Endothelial cell of umbilical vein (primary cell): ENCODE data around the gene PTS. TPM values are rescaled to one million over a fixed set of nuclear protein-coding genes. Genes with fewer than 3 reads are reported as not detected.

Source experiments
- BruUV-seq: library from RNA; stranded (reverse); fragments of 400-500 nt; replicated peaks from 2 replicates; lab custom pipeline; 2021; lab: Mats Ljungman, UMichigan
- CTCF ChIA-PET: fragments of 300-600, 350-600 bp; sonication (Branson Sonifier 250); formaldehyde crosslinking; loops from one replicate; lab custom pipeline; 2021; ENCODE audit warnings: antibody characterized with exemption, inconsistent platforms; lab: Charles Lee
- POLR2A ChIA-PET: fragments of 300-600, 350-600 bp; sonication (Branson Sonifier 250); formaldehyde crosslinking; loops from one replicate; lab custom pipeline; 2021; ENCODE audit warnings: antibody characterized with exemption, inconsistent platforms; lab: Charles Lee
- DNase-seq: peaks from one replicate; pipeline ENCODE4 v3.0.0-alpha.2; 2011; ENCODE audit warnings: low read depth, low spot score
- FAIRE-seq: peaks from 2 replicates; lab custom pipeline; 2011; peaks lifted over from hg19 to GRCh38; lab: Jason Lieb, UNC
- H2AFZ ChIP-seq: 2 replicates; pipeline ENCODE4 v1.6.0; 2012; ENCODE audit warnings: low read depth, low read length, control low read depth, inconsistent platforms
- H3K27ac ChIP-seq: 2 replicates; pipeline ENCODE4 v1.5.1; 2011; ENCODE audit warnings: low read depth, mild to moderate bottlenecking, control low read depth, low read length, moderate library complexity; ENCODE audit not compliant: insufficient read depth
- H3K27me3 ChIP-seq, 2 experiments: 2 replicates each; pipeline versions ENCODE4 v1.6.0 to v1.6.1; 2011; ENCODE audit warnings: low read length in 2 of 2, mixed read lengths in 1 of 2; ENCODE audit not compliant: control insufficient read depth in 2 of 2, insufficient read depth in 2 of 2
- H3K36me3 ChIP-seq, 2 experiments: 2 replicates in 1 of 2; 3 replicates in 1 of 2; pipeline ENCODE4 v1.5.1; 2011; ENCODE audit warnings: low read length in 2 of 2, mild to moderate bottlenecking in 1 of 2, moderate library complexity in 1 of 2; ENCODE audit not compliant: control insufficient read depth in 2 of 2, insufficient read depth in 2 of 2; ENCODE audit errors: extremely low read depth in 1 of 2
- H3K4me1 ChIP-seq: 3 replicates; pipeline ENCODE4 v1.5.1; 2011; ENCODE audit warnings: mild to moderate bottlenecking, low read length; ENCODE audit not compliant: control insufficient read depth, insufficient read depth; ENCODE audit errors: extremely low read depth
- H3K4me2 ChIP-seq: 2 replicates; pipeline ENCODE4 v1.6.1; 2011; ENCODE audit warnings: low read length, control low read depth, mixed read lengths; ENCODE audit not compliant: insufficient read depth
- H3K4me3 ChIP-seq, 3 experiments: fragments of 200-600 bp in 1 of 3; sonication (generic), shearing (Covaris generic) in 1 of 3; replicated peaks in 1 of 3; 2 replicates each; pipeline ENCODE4 v1.5.1; 2011 to 2016; ENCODE audit warnings: control low read depth in 3 of 3, low read length in 3 of 3, mild to moderate bottlenecking in 2 of 3, inconsistent platforms in 1 of 3, low read depth in 1 of 3, moderate library complexity in 1 of 3; ENCODE audit not compliant: insufficient read depth in 1 of 3
- H3K79me2 ChIP-seq: 2 replicates; pipeline ENCODE4 v1.6.0; 2012; ENCODE audit warnings: low read length, inconsistent platforms; ENCODE audit not compliant: control insufficient read depth, insufficient read depth
- H3K9ac ChIP-seq: replicated peaks from 2 replicates; pipeline ENCODE3; 2011; ENCODE audit warnings: low read length, control low read depth; ENCODE audit not compliant: insufficient read depth; ENCODE audit errors: extremely low read depth
- H3K9me1 ChIP-seq: replicated peaks from 3 replicates; pipeline ENCODE4 v1.6.0; 2011; ENCODE audit warnings: mild to moderate bottlenecking, low read length; ENCODE audit not compliant: control insufficient read depth, insufficient read depth; ENCODE audit errors: extremely low read depth
- H3K9me3 ChIP-seq: replicated peaks from 2 replicates; pipeline ENCODE4 v1.5.1; 2012; ENCODE audit warnings: low read length, inconsistent platforms; ENCODE audit not compliant: control insufficient read depth, insufficient read depth
- H4K20me1 ChIP-seq: replicated peaks from 2 replicates; pipeline ENCODE3; 2011; ENCODE audit warnings: mild to moderate bottlenecking, low read length; ENCODE audit not compliant: control insufficient read depth, insufficient read depth; ENCODE audit errors: extremely low read depth
- EZH2 ChIP-seq: IDR thresholded peaks from 2 replicates; pipeline ENCODE4 v1.6.1; 2012; ENCODE audit warnings: borderline replicate concordance, low read depth, mild to moderate bottlenecking, moderate library complexity, low read length, inconsistent platforms; ENCODE audit not compliant: severe bottlenecking
- FOS ChIP-seq: IDR thresholded peaks from 2 replicates; pipeline ENCODE4 v1.6.1; 2011; ENCODE audit warnings: mild to moderate bottlenecking, low read length, moderate library complexity, borderline replicate concordance; ENCODE audit not compliant: insufficient read depth
- GATA2 ChIP-seq: IDR thresholded peaks from 2 replicates; pipeline ENCODE4 v1.7.0; 2011; ENCODE audit warnings: low read depth, mild to moderate bottlenecking, moderate library complexity, mixed read lengths, low read length; ENCODE audit not compliant: insufficient read length, insufficient read depth
- JUN ChIP-seq: IDR thresholded peaks from 2 replicates; pipeline ENCODE4 v1.6.1; 2011; ENCODE audit warnings: borderline replicate concordance, low read depth; ENCODE audit not compliant: insufficient read length, insufficient read depth
- MAX ChIP-seq: IDR thresholded peaks from 2 replicates; pipeline ENCODE4 v1.6.1; 2011; ENCODE audit not compliant: insufficient read depth, insufficient read length
- MYC ChIP-seq: IDR thresholded peaks from one replicate; pipeline ENCODE4 v1.6.1; 2011; ENCODE audit warnings: mild to moderate bottlenecking, low read depth, low read length
- POLR2A ChIP-seq: IDR thresholded peaks from 2 replicates; pipeline ENCODE4 v1.6.1; 2012; ENCODE audit warnings: low read depth, mild to moderate bottlenecking, control low read depth, low read length
- POLR2AphosphoS5 ChIP-seq: IDR thresholded peaks from 2 replicates; pipeline ENCODE4 v1.6.1; 2012; ENCODE audit warnings: low read depth, mild to moderate bottlenecking, control low read depth, low read length, moderate library complexity; ENCODE audit not compliant: insufficient read depth
- dilution Hi-C: fragments of 300-500 bp; cut with MboI; formaldehyde crosslinking; loops from one replicate; pipeline ENCODE4 v1.15.0; 2019; ENCODE audit warnings: low sequenced_read_pairs; ENCODE audit not compliant: extremely low pct_ligation_motif_present
- intact Hi-C: fragments of 100-400 bp; cut with micrococcal nuclease; formaldehyde crosslinking; loops from one replicate; pipeline ENCODE4 v1.10.0; 2022
- polyA plus RNA-seq, 4 experiments: library from polyadenylated mRNA; depleted of rRNA in 3 of 4; stranded (reverse) in 3 of 4; unstranded in 1 of 4; fragments of >200 nt; gene quantifications; 2 replicates each; pipeline versions ENCODE4 v1.2.1 to v1.2.3, GENCODE V29; 2011 to 2012; ENCODE audit warnings: missing spikeins in 1 of 4
- total RNA-seq: library from RNA; stranded (reverse); gene quantifications from 2 replicates; pipeline ENCODE4 v1.2.3, GENCODE V29; 2021

PTS gene
- total and polyA plus RNA-seq, 2 donors (not counting 3 experiments of a cell fraction or from before 2014, with no cell fraction given), result 29.1 to 45.7 TPM

GRCh38 chr11:112235750-112236390, 9.6 kb downstream of the PTS start:
- TF ChIP-seq POLR2A (no peak), GATA2 (no peak), FOS (no peak), MAX (no peak), MYC (no peak), POLR2AphosphoS5 (no peak), EZH2 (no peak), JUN (no peak)
- no peak for DNase-seq
- Histone ChIP-seq H4K20me1 (no peaks in the 10 kb centered on the region), H2AFZ (no peak overlapping the region), H3K9me1 (no peaks in the 10 kb centered on the region), H3K4me3 (no peak overlapping the region), H3K79me2 (no peaks in the 10 kb centered on the region), H3K36me3 (peaks cover 11 to 21% of the 10 kb centered on the region in 2 experiments), H3K27ac (no peak overlapping the region), H3K27me3 (no peaks in the 10 kb centered on the region), H3K4me1 (no peaks in the 10 kb centered on the region), H3K9ac (no peak overlapping the region), H3K4me2 (no peak overlapping the region), H3K9me3 (no peaks in the 10 kb centered on the region)
- no peak for FAIRE-seq
- ChIA-PET CTCF (no interaction called here), POLR2A (no interaction called here)
- BruUV-seq, result no TSS peak
- dilution Hi-C loops, result no loop called here
- intact Hi-C loops, result no loop called here

- Histone ChIP-seq H3K36me3 (peaks cover 9 to 17% of the 10 kb centered on the region in 2 experiments), H4K20me1 (no peaks in the 10 kb centered on the region), H3K4me1 (no peaks in the 10 kb centered on the region), H3K9me1 (no peaks in the 10 kb centered on the region), H2AFZ (no peak overlapping the region), H3K9me3 (no peaks in the 10 kb centered on the region), H3K27ac (no peak overlapping the region), H3K27me3 (no peaks in the 10 kb centered on the region), H3K4me2 (no peak overlapping the region), H3K79me2 (no peaks in the 10 kb centered on the region), H3K4me3 (no peak overlapping the region), H3K9ac (no peak overlapping the region)
- intact Hi-C loops (no loop called here), dilution Hi-C loops (no loop called here)
- TF ChIP-seq FOS, result no peak
- no peak for TF ChIP-seq POLR2AphosphoS5
- TF ChIP-seq GATA2, result no peak
- BruUV-seq, result no TSS peak
- ChIA-PET CTCF (interaction anchor here (0.8 to 1.3 kb wide), 3 partner anchors 16 to 43 kb away, joined by 3 to 7 read pairs (median 3); no protein-coding TSS in a partner anchor), POLR2A (no interaction called here)
- no peak for FAIRE-seq
- no peak for DNase-seq
These were observed 11.2 kb downstream of the PTS start for GRCh38 chr11:112237451-112237850.
